GM23248 (cell line): Measurements from ENCODE around the gene KRT6B.

ENCODE experiments used
- EZH2 ChIP-seq: fragments of 200-600 bp; sonication (generic); IDR thresholded peaks from 2 replicates; pipeline ENCODE4 v1.6.1; 2018; ENCODE audit warnings: antibody characterized with exemption, mild to moderate bottlenecking; ENCODE audit not compliant: insufficient read depth, poor library complexity, severe bottlenecking
- EZH2phosphoT487 ChIP-seq: fragments of 200-600 bp; sonication (generic); IDR thresholded peaks from 2 replicates; pipeline ENCODE4 v1.6.1; 2018; ENCODE audit warnings: antibody characterized with exemption, moderate library complexity, mild to moderate bottlenecking, low read depth; ENCODE audit not compliant: insufficient read depth

DNA sequence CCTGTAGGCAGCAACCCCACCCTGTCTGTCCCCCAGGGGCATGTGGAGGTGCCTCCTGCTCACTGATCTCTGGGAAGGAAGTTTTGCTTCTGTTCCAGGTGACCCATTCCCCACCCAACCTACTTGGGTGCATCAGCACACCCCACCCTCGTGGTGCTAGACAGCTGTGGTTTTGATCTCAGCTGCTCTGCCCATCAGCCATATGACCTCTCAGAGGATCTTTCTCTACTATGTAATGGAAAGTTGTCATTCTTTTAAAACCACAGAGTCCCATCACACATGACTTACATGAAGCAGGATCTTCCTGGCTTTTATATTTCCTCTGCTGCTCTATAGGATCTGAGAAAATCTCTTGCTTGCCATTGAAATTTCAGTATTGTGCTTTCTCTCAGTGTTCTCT lies 32.3 kb downstream of the KRT6B start:
- TF ChIP-seq EZH2 (no peak), EZH2phosphoT487 (no peak)
